GM12878 (cell line): ENCODE measurements around the gene PLXNC1. TPM values are rescaled to one million over a fixed set of nuclear protein-coding genes. Genes with fewer than 3 reads are reported as not detected.

Experiments used
- ATAC-seq: fragments of 200-7000 bp; cut with Tn5 transposase; 3 replicates; pipeline ENCODE4 v1.9.1; 2020; ENCODE audit warnings: mild to moderate bottlenecking, moderate library complexity
- BruUV-seq: library from RNA; stranded (reverse); fragments of 400-500 nt; replicated peaks from 2 replicates; lab custom pipeline; 2021; lab: Mats Ljungman, UMichigan
- CTCF ChIA-PET: fragments of 300-600 bp; sonication (Branson Sonifier 250); formaldehyde crosslinking; extraction: SDS; loops from one replicate; lab custom pipeline; 2021; ENCODE audit warnings: inconsistent platforms; lab: Yijun Ruan, JAX
- POLR2A ChIA-PET: fragments of 350-600 bp; formaldehyde crosslinking; extraction: SDS; loops from one replicate; lab custom pipeline; 2021; ENCODE audit warnings: inconsistent platforms; lab: Charles Lee
- RAD21 ChIA-PET: fragments of 300-600 bp; sonication (Branson Sonifier 250); formaldehyde crosslinking; loops from one replicate; lab custom pipeline; 2023; ENCODE audit warnings: antibody characterized with exemption; ENCODE audit not compliant: unreplicated experiment; lab: Charles Lee
- SMC1A ChIA-PET: fragments of 300-600 bp; sonication (Branson Sonifier 250); formaldehyde crosslinking; loops from one replicate; lab custom pipeline; 2023; ENCODE audit not compliant: unreplicated experiment, uncharacterized antibody; lab: Charles Lee
- DNase-seq: peaks from one replicate; pipeline ENCODE4 v3.0.0-alpha.2; 2011; ENCODE audit warnings: low read depth, low spot score
- FAIRE-seq: peaks from 3 replicates; lab custom pipeline; 2011; peaks lifted over from hg19 to GRCh38; lab: Jason Lieb, UNC
- H2AFZ ChIP-seq: 2 replicates; pipeline ENCODE4 v1.6.0; 2011; ENCODE audit warnings: low read depth, low read length, control low read depth; ENCODE audit not compliant: control insufficient read depth
- H3K27ac ChIP-seq: 2 replicates; pipeline ENCODE4 v1.5.1; 2011; ENCODE audit warnings: control low read depth; ENCODE audit not compliant: control insufficient read depth, insufficient read depth
- H3K27me3 ChIP-seq, 2 experiments: replicated peaks in 1 of 2; 2 replicates each; pipeline versions ENCODE4 v1.6.0 to v1.6.1; 2011; ENCODE audit warnings: low read length in 1 of 2; ENCODE audit not compliant: control insufficient read depth in 2 of 2, insufficient read depth in 2 of 2
- H3K36me3 ChIP-seq, 2 experiments: 2 replicates each; pipeline ENCODE4 v1.5.1; 2011; ENCODE audit warnings: low read length in 1 of 2; ENCODE audit not compliant: control insufficient read depth in 2 of 2, insufficient read depth in 2 of 2
- H3K4me1 ChIP-seq: 2 replicates; pipeline ENCODE4 v1.6.1; 2011; ENCODE audit warnings: mild to moderate bottlenecking, low read length, moderate library complexity, mixed read lengths; ENCODE audit not compliant: control insufficient read depth, insufficient read depth
- H3K4me2 ChIP-seq: 2 replicates; pipeline ENCODE4 v1.6.0; 2011; ENCODE audit warnings: control low read depth; ENCODE audit not compliant: control insufficient read depth, insufficient read depth
- H3K4me3 ChIP-seq: fragments of 200-600 bp; sonication (generic); 2 replicates; pipeline ENCODE4 v1.5.1; 2016
- H3K79me2 ChIP-seq: 2 replicates; pipeline ENCODE4 v1.6.0; 2011; ENCODE audit warnings: low read length; ENCODE audit not compliant: control insufficient read depth, insufficient read depth
- H3K9ac ChIP-seq: 2 replicates; pipeline ENCODE4 v1.8.0; 2011; ENCODE audit warnings: low read length, control low read depth, mixed read lengths; ENCODE audit not compliant: control insufficient read depth, insufficient read depth
- H3K9me3 ChIP-seq: replicated peaks from 3 replicates; pipeline ENCODE4 v1.5.1; 2011; ENCODE audit warnings: mild to moderate bottlenecking, low read length; ENCODE audit not compliant: control insufficient read depth, insufficient read depth
- H4K20me1 ChIP-seq: 2 replicates; pipeline ENCODE4 v1.6.0; 2011; ENCODE audit not compliant: control insufficient read depth, insufficient read depth
- BCL3 ChIP-seq: IDR thresholded peaks from 2 replicates; pipeline ENCODE4 v1.6.1; 2011; ENCODE audit warnings: borderline replicate concordance, low read depth, mild to moderate bottlenecking, moderate library complexity, low read length; ENCODE audit not compliant: insufficient read depth, poor library complexity, severe bottlenecking
- CREB1 ChIP-seq: IDR thresholded peaks from 2 replicates; pipeline ENCODE4 v1.6.1; 2012; ENCODE audit warnings: low read depth, mild to moderate bottlenecking, inconsistent platforms
- CTCF ChIP-seq, 3 experiments: IDR thresholded peaks in 2 of 3; conservative IDR thresholded peaks in 1 of 3; 2 replicates each; pipeline ENCODE4 v1.5.1; 2011; ENCODE audit warnings: low read depth in 3 of 3, low read length in 3 of 3, mild to moderate bottlenecking in 3 of 3, control low read depth in 2 of 3, moderate library complexity in 2 of 3, inconsistent platforms in 1 of 3, mixed read lengths in 1 of 3; ENCODE audit not compliant: control insufficient read depth in 2 of 3, insufficient read depth in 1 of 3; ENCODE audit errors: extremely low read depth in 1 of 3
- IKZF1 ChIP-seq: fragments of 450-650 bp; conservative IDR thresholded peaks from 2 replicates; pipeline ENCODE4 v1.6.1; 2017; ENCODE audit warnings: antibody characterized with exemption, mild to moderate bottlenecking
- SMAD5 ChIP-seq: IDR thresholded peaks from 2 replicates; pipeline ENCODE4 v1.6.1; 2016; ENCODE audit warnings: antibody characterized with exemption, low read depth
- SRF ChIP-seq, 2 experiments: IDR thresholded peaks; 2 replicates each; pipeline ENCODE4 v1.6.1; 2011; ENCODE audit warnings: low read depth in 2 of 2, low read length in 2 of 2, mild to moderate bottlenecking in 1 of 2, moderate library complexity in 1 of 2
- SUZ12 ChIP-seq: fragments of 200-600 bp; sonication (generic); IDR thresholded peaks from one replicate; pipeline ENCODE4 v1.6.1; 2018; ENCODE audit warnings: antibody characterized with exemption, mild to moderate bottlenecking; ENCODE audit not compliant: unreplicated experiment
- WGBS: methylation state at CpG from one replicate; pipeline ENCODE4 v1.1.6; 2016; ENCODE audit warnings: low lambda C conversion rate; ENCODE audit not compliant: insufficient replicate concordance, insufficient coverage; ENCODE audit errors: missing lambda C conversion rate; 5-methylcytosine and 5-hydroxymethylcytosine counted together
- in situ Hi-C: fragments of 300-500 bp; cut with MboI; formaldehyde crosslinking; loops from 9 replicates; pipeline ENCODE4 v1.14.3; 2018; ENCODE audit warnings: mixed read lengths
- intact Hi-C: fragments of 100-400 bp; cut with micrococcal nuclease; formaldehyde crosslinking; loops from one replicate; pipeline ENCODE4 v1.14.2; 2022; ENCODE audit not compliant: unreplicated experiment
- polyA plus RNA-seq, 11 experiments: library from polyadenylated mRNA; depleted of rRNA in 4 of 11; unstranded in 6 of 11; stranded (reverse) in 5 of 11; fragments of >200 nt; fragmentation: Nextera tagmentation in 4 of 11; fragmentation: Illumina TruSeq in 1 of 11; extraction: Ambion mirVana in 4 of 11; extraction: Trizol in 1 of 11; gene quantifications; 1 replicate in 1 of 11; 2 replicates in 10 of 11; pipeline versions ENCODE4 v1.2.1 to v1.2.3, GENCODE V29; 2011 to 2016; ENCODE audit warnings: inconsistent platforms in 2 of 11, missing spikeins in 2 of 11, low read depth in 1 of 11
- total RNA-seq, 4 experiments: library from RNA; depleted of rRNA in 3 of 4; stranded (reverse); fragments of >200 nt in 3 of 4; fragmentation: Illumina TruSeq in 1 of 4; extraction: Trizol in 1 of 4; gene quantifications; 2 replicates each; pipeline versions ENCODE4 v1.2.1 to v1.2.3, GENCODE V29; 2013 to 2021
- TF ChIP-seq, protein P1 (sequence below): fragments of 450-650 bp; formaldehyde crosslinking; IDR thresholded peaks from 2 replicates; pipeline ENCODE4 v1.4.0; 2020; ENCODE audit warnings: mild to moderate bottlenecking, moderate library complexity

The PLXNC1 gene
- total and polyA plus RNA-seq, 10 of the 15 experiments (the other 5 are each of a cell fraction or from before 2014, with no cell fraction given), result 5.2 to 41.2 (median 24.6) TPM

GRCh38 chr12:94112121-94112520, 36.3 kb upstream of the PLXNC1 start (continued):
- TF ChIP-seq BCL3 (no peak), IKZF1 (no peak)

DNA sequence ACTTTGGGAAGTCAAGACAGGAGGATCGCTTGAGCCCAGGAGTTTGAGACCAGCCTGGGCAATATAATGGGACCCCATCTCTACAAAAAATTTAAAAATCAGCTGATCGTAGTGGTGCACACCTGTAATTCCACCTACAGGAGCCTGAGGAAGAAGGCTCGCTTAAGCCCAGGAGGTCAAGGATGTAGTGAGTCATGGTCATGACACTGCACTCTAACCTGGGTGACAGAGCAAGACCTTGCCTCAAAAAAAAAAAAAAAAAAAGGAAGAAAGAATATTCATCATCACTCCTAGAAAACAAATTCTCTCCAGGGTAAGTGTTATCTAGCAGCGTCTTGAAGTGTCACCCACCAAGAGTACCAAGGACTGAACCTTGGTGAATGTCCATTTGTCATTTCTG, 34.2 kb upstream of the PLXNC1 start:
- Histone ChIP-seq H3K27me3 (0 out of 4 replicates have a peak, but pooled peaks cover 0 to 2% of the 10 kb centered on the region in 2 experiments), H4K20me1 (no peaks in the 10 kb centered on the region), H3K27ac (no peak overlapping the region), H3K4me2 (no peak overlapping the region), H3K9me3 (no peaks in the 10 kb centered on the region), H3K36me3 (no peaks in the 10 kb centered on the region), H3K9ac (no peak overlapping the region), H2AFZ (no peak overlapping the region), H3K4me1 (no peaks in the 10 kb centered on the region), H3K4me3 (no peak overlapping the region), H3K79me2 (no peaks in the 10 kb centered on the region)
- TF ChIP-seq SMAD5, result no peak
- in situ Hi-C loops (no loop called here), intact Hi-C loops (no loop called here)
- no TSS peak for BruUV-seq
- ChIA-PET CTCF (no interaction called here), RAD21 (interaction anchor here (3.3 kb wide), 1 partner anchor 12 kb away, joined by 18 read pairs; no protein-coding TSS in a partner anchor), SMC1A (no interaction called here), POLR2A (no interaction called here)
- ATAC-seq (no peak), DNase-seq (no peak), FAIRE-seq (no peak)
- WGBS, result 79% methylated on average over 4 of the region's 4 CpGs

DNA sequence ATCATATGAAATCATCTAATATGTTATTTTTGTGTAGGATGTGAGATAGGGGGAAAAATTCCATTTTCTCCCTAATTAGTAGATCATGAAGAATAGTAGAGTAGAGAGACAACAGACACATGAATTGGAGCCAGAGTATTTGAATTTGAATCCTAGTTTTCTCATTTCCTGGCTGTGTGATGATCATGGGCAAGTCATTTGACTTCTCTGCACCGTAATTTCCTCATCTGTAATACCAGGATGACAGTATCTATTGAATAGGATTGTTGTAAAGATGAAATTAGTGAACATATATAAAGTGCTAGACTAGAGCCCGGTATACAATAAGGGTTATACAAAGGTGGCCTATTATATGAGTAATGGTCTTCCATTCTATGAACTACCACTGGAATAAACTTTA, 32.2 kb upstream of the PLXNC1 start:
- Histone ChIP-seq H3K27ac (no peak overlapping the region), H2AFZ (no peak overlapping the region), H3K9me3 (no peaks in the 10 kb centered on the region), H4K20me1 (no peaks in the 10 kb centered on the region), H3K36me3 (no peaks in the 10 kb centered on the region), H3K27me3 (no peaks in the 10 kb centered on the region), H3K4me1 (no peaks in the 10 kb centered on the region), H3K79me2 (no peaks in the 10 kb centered on the region), H3K4me3 (no peak overlapping the region), H3K9ac (no peak overlapping the region), H3K4me2 (no peak overlapping the region)
- intact Hi-C loops, result no loop called here
- 30% methylated on average over 2 of the region's 2 CpGs for WGBS
- RAD21 ChIA-PET, result no interaction called here
- no TSS peak for BruUV-seq
- DNase-seq, result no peak
- POLR2A ChIA-PET, result no interaction called here
- SMC1A ChIA-PET, result interaction anchor here (1.8 kb wide), 1 partner anchor 13 kb away, joined by 7 read pairs; no protein-coding TSS in a partner anchor
- no peak for FAIRE-seq
- CTCF ChIA-PET, result no interaction called here
- ATAC-seq, result no peak
- in situ Hi-C loops, result no loop called here
- TF ChIP-seq CREB1, result no peak
- no peak for TF ChIP-seq SUZ12
- TF ChIP-seq CTCF (IDR thresholded peaks at IDR 0.05 in 2 of 3, conservative IDR thresholded peaks at IDR 0.05 in 1 of 3; ENCODE audit: control insufficient read depth in 2 of 3, extremely low read depth in 1 of 3, insufficient read depth in 1 of 3, low read depth in 3 of 3, low read length in 3 of 3), result no peak
- no peak for TF ChIP-seq SRF (IDR thresholded peaks at IDR 0.05; ENCODE audit: low read depth in 2 of 2, low read length in 2 of 2)
- TF ChIP-seq, protein P1, sequence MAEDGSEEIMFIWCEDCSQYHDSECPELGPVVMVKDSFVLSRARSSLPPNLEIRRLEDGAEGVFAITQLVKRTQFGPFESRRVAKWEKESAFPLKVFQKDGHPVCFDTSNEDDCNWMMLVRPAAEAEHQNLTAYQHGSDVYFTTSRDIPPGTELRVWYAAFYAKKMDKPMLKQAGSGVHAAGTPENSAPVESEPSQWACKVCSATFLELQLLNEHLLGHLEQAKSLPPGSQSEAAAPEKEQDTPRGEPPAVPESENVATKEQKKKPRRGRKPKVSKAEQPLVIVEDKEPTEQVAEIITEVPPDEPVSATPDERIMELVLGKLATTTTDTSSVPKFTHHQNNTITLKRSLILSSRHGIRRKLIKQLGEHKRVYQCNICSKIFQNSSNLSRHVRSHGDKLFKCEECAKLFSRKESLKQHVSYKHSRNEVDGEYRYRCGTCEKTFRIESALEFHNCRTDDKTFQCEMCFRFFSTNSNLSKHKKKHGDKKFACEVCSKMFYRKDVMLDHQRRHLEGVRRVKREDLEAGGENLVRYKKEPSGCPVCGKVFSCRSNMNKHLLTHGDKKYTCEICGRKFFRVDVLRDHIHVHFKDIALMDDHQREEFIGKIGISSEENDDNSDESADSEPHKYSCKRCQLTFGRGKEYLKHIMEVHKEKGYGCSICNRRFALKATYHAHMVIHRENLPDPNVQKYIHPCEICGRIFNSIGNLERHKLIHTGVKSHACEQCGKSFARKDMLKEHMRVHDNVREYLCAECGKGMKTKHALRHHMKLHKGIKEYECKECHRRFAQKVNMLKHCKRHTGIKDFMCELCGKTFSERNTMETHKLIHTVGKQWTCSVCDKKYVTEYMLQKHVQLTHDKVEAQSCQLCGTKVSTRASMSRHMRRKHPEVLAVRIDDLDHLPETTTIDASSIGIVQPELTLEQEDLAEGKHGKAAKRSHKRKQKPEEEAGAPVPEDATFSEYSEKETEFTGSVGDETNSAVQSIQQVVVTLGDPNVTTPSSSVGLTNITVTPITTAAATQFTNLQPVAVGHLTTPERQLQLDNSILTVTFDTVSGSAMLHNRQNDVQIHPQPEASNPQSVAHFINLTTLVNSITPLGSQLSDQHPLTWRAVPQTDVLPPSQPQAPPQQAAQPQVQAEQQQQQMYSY (CRISPR knock-in tag), result no peak
